Stimulated activated CD8-positive, alpha-beta memory T cell treated with anti-CD3 and anti-CD28 coated beads, Interleukin-7, amount 100 ng/mL, for 24 hours (primary cell): Measurements from ENCODE around the gene DIP2B.
"Not testable (repeated sequence)": the region's sequence is repeated elsewhere in the genome, so short reads cannot be mapped to it uniquely, and the experiment has no call there.

Experiments
- DNase-seq: peaks from one replicate; pipeline ENCODE4 v3.0.0-alpha.2; 2020; ENCODE audit warnings: low read depth

DIP2B gene

DNA sequence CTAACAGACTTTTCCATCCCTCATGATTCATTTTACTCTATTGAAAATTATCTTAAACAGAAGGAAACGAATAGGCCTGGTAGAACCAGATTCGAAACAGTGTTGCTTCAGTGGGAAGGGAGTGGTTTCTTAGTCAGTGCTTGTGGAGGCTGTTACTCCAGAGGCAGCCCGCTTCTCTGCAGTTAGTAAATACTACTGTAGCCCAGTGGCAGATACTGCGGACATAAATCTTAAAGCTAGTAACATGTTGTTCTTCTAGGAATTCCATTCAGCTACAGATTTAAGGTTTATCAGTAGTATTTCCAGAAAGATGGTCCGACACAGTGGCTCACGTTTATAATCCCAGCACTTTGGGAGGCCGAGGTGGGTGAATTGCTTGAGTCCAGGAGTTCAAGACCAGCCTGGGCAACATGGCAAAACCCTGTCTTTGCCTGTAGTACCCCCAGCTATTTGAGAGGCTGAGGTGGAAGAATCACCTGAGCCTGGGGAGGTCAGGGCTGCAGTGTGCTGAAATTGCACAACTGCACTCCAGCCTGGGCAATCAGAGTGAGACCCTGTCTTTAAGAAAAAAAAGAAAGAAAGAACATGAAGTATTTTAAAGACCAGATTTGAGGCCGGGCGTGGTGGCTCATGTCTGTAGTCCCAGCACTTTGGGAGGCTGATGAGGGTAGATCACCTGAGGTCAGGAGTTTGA is 45.9 kb downstream of the DIP2B start:
- DNase-seq: no peak

DNA sequence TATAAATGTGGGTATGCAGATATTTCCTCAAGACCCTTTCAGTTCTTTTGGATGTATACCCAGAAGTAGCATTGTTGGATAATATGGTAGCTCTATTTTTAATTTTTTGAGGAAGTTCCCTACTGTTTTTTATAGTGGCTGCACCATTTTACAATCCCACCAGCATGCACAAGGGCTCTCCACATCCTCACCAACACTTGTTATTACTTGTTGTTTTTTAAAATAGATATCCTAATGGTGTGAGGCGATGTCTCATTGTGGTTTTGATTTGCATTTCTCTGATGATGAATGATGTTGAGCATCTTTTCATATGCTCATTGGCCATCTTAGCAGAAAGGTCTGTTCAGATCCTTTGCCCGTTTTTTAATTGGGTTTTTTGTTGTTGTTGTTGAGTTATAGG is 47.1 kb downstream of the DIP2B start:
- DNase-seq: no peak

GRCh38 chr12:50554651-50555050 is 49.9 kb downstream of the DIP2B start:
- DNase-seq: no peak

- no peak for DNase-seq
Observed at GRCh38 chr12:50555471-50555885, 50.7 kb downstream of the DIP2B start.

DNA sequence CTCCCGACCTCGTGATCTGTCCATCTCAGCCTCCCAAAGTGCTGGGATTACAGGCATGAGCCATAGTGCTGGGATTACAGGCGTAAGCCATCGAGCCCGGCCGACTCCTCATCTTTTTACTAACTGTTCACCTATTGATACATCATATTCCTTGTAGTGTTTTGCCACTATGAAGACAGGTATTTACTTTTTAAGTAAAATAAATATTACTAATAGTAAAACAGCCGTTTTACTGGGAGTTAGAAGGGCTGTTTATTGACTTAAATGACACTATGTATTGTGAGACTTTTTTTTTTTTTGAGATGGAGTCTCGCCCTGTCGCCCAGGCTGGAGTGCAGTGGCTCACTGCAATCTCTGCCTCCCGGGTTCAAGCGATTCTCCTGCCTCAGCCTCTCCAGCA is 51.5 kb downstream of the DIP2B start:
- DNase-seq: no peak

DNA sequence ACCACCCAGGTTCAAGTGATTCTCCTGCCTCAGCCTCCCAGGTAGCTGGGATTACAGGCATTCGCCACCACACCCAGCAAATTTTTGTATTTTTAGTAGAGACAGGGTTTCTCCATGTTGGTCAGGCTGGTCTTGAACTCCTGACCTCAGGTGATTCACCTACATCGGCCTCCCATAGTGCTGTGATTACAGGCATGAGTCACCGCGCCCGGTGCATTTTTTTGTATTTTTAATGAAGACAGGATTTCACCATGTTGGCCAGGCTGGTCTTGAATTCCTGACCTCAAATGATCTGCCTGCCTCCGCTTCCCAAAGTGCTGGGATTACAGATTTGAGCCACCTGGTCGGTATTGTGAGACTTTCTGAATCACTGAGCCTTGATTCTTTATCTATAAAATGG is 52.0 kb downstream of the DIP2B start:
- not testable (repeated sequence) for DNase-seq

DNA sequence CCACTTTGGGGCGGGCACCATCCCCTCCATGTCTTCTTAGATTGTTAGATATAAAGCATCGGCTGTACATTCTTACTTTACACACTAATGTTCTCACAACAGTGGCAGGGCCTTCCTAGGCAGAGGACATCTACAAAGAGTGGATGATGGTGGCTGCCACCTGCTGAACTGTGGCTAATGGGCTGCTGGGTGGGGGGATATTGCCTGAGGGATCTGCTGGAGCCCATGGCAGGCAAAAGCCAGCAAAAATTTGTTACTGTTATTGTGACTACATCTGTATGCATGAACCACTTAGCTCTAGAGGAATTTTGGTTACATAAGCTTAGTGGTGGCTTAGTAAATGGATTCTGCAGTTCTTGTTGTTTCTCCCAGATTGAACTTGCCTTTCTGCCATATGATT is 52.6 kb downstream of the DIP2B start:
- no peak for DNase-seq

DNA sequence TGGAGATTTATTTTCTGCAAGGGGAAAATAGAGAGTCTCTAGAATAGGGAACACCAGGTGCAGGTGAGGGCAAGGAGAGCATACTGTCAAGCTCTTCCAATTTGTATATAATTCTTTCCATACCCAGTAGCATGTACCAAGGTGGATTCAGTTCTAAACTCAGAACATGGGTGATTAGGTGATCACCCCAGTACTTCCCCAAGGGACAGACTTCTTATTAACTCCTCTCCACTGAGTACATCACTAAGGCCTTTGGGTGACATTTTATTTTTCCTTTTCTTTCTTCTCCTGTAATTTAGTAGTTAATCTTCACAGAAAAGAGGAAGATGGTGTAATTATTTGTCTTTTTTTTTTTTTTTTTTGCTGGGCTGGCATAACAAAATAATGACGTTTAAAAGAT is 54.2 kb downstream of the DIP2B start:
- DNase-seq: no peak

DNA sequence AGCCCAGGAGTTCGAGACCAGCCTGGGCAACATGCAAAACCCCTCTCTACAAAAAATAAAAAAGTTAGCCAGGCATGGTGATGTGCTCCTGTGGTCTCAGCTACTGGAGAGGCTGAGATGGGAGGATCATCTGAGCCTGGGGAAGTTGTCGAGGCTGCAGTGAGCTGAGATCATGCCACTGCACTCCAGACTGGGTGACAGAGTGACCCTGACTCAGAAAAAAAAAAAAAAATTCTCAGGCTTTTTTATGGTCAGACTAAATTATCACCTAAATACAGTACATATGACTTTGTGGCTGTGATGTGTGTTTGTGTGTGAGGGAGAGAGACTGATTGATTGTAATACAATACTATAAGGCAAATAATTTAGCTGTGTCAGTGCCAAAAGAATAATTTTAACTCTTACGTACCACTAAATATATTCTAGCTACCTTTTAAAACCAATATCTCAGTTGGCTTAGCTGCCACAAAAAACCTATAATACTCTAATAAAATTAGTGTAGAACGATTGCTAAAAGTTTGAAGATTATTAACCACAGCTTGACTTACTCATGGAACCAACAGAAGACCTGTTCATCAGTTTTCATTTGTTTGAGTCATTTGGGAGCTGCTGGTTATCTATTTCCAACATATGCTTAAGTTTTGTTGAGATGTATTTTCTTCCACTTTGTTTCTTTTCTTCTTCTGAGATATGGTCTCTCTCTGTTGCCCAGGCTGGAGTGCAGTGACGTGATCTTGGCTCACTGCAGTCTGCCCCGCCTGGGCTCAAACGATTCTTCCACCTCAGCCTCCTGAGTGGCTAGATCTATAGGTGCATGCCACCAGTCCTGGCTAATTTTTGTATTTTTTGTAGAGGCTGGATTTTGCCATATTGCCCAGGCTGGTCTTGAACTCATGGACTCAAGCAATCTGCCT is 58.0 kb downstream of the DIP2B start:
- DNase-seq: no peak

DNA sequence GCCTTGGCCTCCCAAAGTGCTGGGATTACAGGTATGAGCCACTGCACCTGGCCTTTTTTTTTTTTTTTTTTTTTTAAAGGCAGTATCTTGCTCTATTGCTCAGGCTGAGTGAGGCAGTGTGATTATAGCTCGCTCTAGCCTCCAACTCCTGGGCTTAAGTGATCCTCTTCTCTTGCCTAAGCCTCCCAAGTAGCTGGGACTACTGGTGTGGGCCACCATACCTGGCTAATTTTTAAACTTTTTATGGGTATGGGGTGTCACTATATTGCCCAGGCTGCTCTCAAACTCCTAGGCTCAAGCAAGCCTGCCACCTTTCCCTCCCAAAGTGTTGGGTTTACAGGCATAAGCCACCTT is 58.6 kb downstream of the DIP2B start:
- DNase-seq: no peak

DNA sequence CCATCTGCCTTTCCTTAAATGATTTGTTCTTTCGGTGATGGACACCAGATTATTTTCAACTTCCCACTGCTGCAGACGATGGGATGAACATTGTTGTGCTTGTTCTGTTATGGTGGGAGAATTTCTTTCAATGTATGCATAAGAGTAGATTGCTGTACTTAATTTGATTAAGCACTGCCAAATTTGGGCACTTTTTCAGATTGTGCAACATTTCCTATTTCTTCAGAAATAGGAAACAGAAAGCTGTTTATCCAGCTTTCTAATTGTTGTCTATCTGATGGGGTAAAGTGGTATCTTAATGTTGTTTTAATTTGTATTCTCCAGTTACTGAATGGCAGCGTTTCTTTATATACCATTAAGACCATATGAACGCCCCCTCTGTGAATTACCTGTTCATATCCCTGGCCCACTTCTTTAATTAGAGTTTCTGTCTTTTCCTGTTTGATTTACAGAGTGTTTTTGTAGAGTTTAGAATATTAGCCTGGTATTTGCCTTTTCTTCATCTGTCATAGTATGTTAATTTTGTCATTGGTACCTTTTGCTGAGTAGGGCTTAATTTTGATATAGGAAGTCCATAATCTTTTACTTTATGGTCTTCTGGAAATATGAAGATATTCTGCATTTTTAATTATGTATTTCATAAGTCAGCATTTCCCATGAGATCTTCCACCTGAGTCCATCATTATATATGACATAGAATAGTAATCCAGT is 59.6 kb downstream of the DIP2B start:
- no peak for DNase-seq

DNA sequence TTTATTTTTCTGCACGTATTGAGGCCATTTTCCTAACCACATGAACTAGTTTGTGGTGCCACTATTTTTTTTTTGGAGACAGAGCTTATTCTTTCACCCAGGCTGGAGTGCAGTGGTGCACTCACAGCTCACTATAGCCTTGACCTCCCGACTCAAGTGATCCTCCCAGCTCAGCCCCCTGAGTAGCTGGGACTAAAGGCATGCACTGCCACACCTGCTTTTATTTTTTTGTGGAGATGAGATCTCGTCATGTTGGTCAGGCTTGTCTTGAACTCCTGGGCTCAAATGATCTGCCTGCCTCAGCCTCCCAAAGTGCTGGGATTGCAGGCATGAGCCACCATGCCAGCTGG is 60.1 kb downstream of the DIP2B start:
- DNase-seq: no peak

DNA sequence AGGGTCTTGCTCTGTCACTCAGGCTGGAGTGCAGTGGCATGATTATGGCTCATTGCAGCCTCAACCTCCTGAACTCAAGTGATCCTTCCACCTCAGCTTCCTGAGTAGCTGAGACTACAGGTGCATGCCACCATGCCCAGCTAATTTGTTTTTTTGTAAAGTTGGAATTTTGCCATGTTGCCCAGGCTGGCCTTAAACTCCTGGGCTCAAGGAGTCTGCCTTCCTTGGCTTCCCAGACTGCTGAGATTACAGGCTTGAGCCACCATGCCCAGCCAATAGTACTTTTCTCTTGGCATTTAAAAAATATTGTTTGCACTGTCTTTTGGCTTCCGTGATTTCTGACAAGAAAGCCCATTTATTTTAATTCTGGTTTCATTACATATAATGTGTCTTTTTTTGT is 61.3 kb downstream of the DIP2B start:
- no peak for DNase-seq

DNA sequence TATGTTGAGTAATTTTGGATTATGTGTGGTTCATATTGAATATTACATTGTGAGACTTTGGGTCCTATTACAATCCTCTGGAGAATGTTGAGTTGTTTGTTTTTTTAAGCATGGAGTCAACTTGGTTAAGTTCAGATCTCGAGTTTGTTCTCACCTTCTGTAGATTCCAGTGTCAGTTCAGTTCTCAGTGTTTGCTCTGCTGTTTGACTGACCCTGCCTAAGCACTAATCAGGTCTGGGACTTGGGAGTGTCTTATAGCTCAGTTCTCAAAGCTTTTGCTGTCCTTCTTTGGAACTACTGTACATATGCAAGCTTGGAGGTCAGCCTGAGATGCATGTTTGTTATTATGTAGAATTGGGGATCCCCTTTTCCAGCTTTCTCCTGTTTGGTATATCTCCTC is 63.1 kb downstream of the DIP2B start:
- DNase-seq: no peak

- no peak for DNase-seq
Observed at GRCh38 chr12:50568338-50569091, 63.7 kb downstream of the DIP2B start.

DNA sequence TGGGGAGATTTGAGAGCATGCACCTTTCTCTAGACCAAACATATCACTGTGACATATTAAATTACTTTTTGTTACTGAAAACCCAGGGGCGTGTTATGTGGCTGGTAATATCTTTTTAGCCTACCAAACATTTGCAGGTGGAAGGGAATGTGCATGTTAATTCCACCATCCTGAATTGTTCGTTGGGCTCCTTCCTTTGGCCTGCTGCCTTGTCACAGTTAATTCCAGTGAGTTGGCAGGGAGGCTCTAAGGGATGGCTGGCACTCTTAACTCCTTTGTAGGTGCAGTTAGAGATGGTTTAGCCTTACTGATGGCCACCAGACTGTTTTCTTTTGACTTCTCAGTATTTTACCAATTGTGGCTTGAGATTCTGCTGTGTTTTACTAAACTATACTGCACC is 64.5 kb downstream of the DIP2B start:
- DNase-seq: no peak

GRCh38 chr12:50569876-50570275 is 65.1 kb downstream of the DIP2B start:
- no peak for DNase-seq

- DNase-seq: no peak
Observed at GRCh38 chr12:50571786-50572185, 67.0 kb downstream of the DIP2B start.

- DNase-seq: no peak
Observed at GRCh38 chr12:50572287-50572686, 67.5 kb downstream of the DIP2B start.

GRCh38 chr12:50572760-50573159 is 68.0 kb downstream of the DIP2B start:
- DNase-seq: no peak

- no peak for DNase-seq
Observed at GRCh38 chr12:50573271-50573670, 68.5 kb downstream of the DIP2B start.

- DNase-seq: no peak
Observed at GRCh38 chr12:50574601-50575348, 70.0 kb downstream of the DIP2B start.
